Measurements from ENCODE around the gene NFIA.

NFIA gene

DNA sequence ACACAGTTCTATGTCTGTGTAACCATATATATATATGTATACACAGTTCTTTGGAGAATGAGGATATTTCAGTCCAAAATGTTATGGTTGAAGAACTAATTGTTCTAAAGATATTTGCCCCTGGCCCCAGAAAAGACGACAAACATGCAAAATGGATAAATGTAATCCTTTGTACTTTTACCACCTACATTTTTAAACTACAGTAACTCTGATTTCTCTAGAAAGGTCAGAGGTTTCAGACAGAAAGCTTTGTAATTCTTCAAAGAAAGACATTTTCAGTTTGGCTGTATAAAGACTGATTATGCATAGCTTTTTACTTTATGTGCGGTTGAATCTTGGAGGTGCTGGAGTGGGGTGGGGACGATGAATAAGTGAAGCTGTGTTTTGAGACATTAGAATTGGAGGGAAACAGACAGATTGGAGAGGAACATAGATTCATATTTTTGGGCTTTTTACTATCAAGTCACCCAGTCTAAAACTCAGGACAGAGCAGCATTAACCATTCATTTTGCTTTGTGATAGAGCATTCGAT is 16.6 kb downstream of the NFIA start:
- no peak for DNase-seq (ENCODE audit: low read depth in 4 of 4, low spot score in 1 of 4)

DNA sequence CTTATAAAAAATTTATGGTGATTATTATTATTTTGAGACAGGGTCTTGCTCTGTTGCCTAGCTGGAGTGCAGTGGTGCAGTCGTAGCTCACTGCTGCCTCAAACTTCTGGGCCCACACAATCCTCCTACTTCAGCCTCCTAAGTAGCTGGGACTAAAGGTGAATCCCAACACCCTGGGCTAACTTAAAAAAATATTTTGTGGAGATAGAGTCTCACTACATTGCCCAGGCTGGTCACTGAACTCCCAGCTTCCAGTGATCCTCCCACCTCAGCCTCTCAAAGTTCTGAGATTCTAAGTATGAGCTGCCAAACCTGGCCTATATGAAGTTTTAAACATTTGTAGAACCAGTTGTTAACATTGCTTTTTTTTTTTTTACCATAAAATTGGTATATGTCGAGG is 18.2 kb downstream of the NFIA start:
- DNase-seq (ENCODE audit: low read depth in 4 of 4, low spot score in 1 of 4): no peak

DNA sequence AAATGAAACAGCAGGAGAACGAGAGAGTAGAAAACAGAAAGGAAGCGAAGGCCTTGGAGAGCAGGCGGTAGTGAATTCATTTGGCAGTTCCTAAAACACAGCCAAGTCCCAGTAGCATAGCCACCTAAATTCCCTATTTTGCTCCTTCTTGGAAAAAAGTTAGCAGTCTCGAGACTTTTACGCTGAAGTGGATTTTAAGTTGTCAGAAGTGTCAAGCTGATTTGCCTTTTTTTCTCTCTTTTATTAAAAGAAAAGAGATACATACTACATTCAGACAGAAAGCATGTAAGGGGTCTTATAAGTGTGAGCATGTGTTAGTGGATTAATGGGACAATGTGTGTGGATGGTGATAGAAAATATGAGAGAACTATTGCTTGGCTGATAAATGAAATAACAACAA is 19.2 kb downstream of the NFIA start:
- no peak for DNase-seq (ENCODE audit: low read depth in 4 of 4, low spot score in 1 of 4)

DNA sequence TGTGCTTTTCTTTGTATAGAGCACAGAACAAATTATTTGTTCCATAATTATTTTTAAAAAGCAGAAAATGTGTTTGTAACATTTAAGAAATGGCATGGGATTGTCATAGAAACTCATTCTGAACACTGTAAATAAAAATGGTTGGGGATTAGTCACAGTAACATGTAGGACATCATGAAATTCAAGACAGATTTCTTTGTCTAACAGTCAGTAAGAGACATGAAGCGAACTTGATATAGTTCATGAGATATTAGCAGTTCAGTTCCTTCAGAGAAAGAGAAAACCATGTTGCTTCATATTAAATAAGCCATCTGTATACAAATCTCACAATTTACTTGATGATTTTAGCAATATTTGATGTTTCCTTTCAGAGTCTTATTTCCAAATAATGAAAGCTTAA is 19.7 kb downstream of the NFIA start:
- DNase-seq (ENCODE audit: low read depth in 4 of 4, low spot score in 1 of 4): no peak

DNA sequence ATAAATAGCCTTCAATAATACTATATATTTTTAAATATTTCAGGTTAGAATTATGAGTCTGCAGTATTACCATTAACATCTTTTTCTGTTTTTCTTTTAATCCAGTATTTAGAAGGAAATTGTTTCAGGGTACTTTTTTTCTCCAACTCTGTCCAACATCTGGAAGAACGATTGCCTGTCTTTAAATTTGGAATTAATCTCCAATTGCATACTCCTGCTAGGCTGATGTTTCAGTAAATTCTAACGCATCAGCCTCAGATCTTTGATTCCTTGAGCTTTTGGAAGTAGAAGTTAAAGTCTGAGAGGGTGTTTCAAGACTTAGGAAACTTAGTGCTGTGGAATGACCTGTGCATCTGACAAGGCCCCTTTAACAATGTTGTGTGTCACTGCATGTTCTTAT is 20.3 kb downstream of the NFIA start:
- DNase-seq (ENCODE audit: low read depth in 4 of 4, low spot score in 1 of 4): no peak

DNA sequence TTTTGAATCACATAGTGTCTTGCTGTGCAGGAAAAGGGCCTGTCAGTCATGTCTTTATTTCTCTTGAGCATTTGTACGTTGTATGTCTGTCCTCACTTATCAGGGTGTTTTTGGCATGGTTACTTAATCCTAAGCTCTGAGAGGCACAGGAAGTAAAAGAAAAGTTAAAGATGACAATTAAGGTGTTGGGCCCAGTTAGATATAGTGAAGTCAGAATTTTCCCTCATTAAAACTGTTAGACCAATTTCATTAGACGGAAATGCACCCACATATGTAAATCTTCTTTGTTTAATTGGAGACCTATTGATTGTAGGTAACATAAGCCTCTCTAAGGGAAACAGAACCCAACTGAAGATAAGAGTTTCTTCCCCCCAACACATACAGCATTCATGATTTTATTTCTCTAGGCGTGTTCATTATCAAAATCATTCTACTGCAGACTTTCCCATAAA is 21.9 kb downstream of the NFIA start:
- no peak for DNase-seq (ENCODE audit: low read depth in 4 of 4, low spot score in 1 of 4)

DNA sequence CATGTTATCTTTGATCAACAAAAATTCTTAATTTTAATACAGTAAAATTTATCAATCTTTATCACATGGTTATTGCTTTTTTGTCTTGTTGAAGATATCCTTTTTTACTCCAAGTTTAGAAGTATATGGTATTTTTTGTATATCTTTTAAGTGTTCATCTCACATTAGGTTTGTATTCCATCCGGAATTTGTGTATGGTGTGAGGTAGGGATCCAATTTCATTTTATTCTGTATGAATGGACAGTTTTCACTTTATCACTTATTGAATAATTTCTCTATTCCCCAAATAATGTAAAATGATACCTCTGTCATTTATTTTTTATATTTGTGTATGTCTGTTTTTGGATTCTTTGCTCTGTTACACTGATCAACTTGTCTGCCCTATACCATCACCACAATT is 25.3 kb downstream of the NFIA start:
- DNase-seq (ENCODE audit: low read depth in 4 of 4, low spot score in 1 of 4): no peak

DNA sequence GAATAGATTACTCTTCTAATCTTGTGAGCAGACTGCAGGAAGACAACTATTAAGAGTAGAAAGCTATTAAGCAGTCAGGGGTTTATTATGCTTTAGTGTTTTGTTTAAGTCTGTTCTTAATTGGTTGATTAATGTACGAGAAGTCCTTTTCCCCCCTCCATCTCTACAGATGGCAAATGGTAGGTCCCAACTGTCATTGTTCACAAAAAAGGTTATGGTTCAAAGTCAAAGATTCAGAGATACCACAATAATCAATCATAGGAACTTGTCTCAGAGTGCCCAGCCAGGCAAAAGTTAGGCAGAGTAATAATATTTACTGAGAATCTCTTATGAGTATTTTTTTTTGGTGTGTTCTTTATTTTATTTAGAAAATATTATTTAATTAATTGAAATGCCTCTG is 26.8 kb downstream of the NFIA start:
- DNase-seq (ENCODE audit: low read depth in 4 of 4, low spot score in 1 of 4): no peak

DNA sequence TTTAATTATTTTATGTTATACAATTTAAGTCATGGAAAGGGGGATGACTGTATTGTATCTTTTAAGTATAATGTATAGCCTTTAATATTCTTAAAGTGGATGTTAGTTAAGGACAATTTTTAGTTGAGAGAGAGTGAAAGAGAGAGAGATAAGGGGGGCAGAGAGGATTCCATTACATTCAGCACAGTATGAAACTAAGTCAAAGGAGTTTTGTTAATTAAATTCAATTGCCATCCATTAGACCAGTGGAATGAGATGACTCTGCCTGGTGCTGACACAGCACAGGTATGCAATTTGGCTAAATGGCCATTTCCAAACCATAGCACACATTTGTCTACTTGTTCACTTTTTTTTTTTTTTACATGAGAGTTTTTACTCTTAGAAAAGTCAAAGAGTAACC is 27.5 kb downstream of the NFIA start:
- no peak for DNase-seq (ENCODE audit: low read depth in 4 of 4, low spot score in 1 of 4)

DNA sequence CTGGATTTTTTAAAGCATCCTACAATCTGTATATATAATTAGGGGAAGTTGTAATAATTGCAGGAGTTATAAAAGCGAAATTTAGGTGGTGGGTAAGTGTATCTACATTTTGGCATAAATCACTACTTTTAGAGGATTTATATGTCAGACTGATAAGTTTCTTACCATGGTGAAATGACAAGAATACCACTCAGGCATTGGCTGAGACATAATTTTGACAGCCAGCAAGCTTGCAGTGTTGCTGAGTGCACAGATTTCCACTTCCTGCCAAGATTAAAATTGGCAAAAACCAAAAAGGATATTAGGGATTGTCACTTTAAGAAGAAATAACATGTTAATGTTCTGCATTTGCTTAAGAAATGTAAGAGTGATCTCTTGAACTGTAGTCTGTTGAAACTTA is 28.2 kb downstream of the NFIA start:
- DNase-seq (ENCODE audit: low read depth in 4 of 4, low spot score in 1 of 4): no peak

DNA sequence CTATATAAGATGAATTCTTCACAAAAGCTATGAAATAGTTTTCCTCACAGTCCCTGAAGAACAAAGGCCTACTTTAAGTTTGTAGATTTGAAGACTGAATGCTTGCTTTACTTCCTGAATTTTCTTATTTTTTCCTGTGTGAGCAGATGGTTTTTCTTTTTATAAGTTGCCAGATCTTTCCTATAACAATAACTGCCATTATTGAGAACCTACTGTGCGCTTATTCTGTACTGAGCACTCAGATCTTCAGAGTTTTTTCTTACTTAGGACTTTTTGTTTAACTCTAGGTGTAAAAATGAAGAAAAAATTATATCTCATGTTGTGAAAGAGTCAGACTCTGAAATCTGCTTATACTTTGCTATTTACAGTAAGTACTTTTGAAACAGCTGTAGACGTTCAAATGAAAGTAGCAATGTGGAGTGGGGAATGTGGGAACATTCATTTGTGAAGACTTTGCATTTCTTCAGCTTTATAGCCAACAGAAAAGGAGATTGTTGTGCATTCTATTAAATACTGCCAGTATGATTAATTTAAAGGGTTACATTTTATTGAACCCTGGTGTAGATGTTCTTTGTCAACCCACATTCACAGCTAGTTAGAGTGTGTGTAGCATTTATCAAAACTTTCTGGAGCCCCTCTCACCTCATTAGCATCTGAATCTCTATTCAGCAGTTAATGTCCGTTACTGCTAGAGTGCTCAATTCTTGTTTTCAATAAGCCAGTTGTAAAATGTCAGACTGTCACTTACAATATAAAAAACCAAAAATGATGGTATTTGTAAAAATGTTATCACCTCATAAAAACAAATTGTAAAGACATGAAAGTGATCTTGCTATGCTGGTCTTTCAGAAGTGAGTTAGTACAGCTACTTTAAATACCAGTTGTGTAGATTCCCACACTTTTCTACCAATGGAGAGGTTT is 29.0 kb downstream of the NFIA start:
- no peak for DNase-seq (ENCODE audit: low read depth in 4 of 4, low spot score in 1 of 4)

DNA sequence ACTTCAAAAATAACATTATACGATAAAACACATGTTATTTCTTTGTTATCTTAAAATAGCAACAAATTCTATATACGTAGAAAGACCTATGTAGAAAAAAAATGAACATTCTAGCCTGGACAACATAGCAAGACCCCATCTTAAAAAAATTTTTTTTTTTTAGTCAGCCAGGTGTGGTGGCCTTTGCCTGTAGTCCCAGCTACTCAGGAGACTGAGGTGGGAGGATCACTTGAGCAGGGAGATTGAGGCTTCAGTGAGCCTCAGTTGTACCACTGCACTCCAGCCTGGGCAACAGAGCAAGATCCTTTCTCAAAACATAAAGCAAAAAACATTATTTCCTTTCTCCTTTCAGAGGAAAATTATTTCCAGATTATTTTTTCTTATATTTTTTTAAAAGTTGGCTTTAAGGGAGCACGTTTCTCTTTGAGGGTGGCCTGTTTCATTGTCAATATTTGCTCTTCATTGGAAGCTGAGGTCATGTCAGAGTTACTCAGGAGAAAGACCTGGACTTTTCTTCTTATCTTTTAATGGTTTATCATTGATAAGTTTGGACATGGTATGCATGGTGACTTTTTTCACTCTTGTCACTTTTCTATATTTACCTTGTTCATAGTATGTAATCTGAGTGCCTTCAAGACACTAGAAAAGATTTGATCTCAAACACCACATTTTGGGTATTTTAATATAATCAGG is 32.0 kb downstream of the NFIA start:
- no peak for DNase-seq (ENCODE audit: low read depth in 4 of 4, low spot score in 1 of 4)

DNA sequence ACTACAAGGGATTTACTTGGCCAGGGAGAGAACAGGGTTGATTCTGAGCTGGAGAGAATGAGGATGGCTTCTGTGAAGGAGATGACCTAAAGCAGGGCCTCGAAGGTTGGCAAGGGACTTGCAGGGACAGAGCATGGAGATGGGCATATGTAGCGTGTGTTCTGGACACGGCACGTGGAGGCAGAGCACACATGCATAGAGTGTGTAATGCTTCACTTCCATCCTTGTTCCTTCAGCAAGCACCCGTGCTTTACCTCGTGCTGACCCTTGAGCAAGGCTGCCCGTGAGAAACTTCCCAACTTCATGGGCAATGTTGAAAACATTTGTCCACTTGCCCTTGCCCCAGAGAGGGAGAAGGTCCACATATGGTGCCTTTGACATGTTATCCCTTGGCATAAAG is 33.1 kb downstream of the NFIA start:
- no peak for DNase-seq (ENCODE audit: low read depth in 4 of 4, low spot score in 1 of 4)

DNA sequence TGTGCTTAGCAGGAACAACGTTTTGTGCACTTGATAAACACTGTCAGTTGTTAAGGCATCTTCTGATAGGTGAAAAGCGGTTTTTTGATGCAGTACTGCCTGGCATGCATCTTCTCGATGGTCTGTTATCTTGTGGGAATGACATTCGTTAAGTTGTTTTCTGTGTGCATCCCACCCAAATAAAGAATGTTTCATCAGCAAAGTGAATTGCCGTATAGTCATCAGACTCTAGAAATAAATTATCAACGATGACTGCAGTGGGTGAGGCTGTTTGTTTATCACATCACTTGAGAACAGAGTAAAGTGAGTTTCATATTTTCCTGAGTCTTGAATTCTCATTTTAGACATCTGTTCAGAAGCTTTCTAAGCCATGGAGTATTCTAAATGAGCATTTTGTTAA is 34.1 kb downstream of the NFIA start:
- no peak for DNase-seq (ENCODE audit: low read depth in 4 of 4, low spot score in 1 of 4)

DNA sequence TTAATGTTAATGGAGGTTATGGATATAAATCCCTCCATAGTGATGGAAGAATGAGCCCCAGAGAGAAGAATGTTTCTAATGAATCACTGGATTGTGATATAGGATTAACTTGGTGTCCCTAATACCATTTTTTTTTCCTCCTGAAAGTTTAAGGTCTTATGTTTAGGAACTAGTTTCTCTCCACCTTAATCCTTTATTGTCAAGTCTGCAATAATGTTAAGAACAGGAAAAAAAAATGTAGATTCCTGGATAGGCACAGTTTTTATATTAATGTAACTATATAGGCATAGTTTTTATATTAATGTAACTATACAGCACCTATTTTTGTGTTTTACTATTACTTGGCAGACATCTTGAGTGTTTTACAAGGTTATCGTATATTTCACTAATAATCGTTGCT is 34.9 kb downstream of the NFIA start:
- DNase-seq (ENCODE audit: low read depth in 4 of 4, low spot score in 1 of 4): no peak

DNA sequence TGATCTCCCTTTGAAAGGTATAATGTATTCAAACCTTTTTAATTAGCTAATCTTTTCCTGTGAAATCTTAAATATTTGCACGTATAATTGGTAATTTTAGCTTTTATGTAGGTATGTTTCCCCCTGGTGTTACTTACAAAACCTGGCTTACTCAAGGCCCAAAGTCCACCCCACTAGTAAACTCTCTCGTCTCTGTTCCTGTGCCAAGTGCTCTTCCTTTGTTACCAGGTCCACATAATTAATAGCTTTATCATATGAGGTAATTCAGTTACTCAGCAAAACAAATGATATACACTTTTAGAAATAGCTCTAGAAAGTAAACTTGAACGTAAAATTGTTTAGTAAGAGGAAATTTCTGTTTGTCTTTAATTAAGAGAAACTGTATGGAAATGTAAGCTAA is 36.7 kb downstream of the NFIA start:
- DNase-seq (ENCODE audit: low read depth in 4 of 4, low spot score in 1 of 4): no peak

DNA sequence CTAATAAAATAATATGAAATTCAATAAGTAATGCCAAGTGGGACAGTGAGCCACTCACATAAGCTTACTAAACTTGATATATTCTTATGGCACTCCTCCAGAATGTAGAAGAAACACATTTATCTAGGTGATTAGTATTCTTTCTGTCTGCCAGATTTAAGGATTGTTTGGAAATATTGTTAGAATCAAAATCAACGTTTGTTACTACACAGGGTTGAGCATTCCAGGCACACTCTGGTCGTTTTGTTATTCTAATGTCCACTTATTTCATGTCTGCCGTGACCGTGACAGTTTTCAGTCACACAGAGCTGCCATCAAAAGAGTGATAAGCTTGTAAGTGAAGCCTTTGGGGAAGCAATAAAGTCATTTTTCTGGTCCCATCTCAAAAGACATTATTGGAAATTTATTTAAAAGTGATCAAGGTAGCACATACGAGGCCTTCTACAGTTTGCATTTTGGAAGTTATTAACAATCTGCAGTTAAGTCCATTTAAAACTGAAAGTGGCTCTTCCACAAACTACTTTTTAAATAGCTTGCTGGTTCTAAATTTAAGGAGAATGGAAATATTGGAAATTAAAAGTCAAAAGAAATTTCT is 38.0 kb downstream of the NFIA start:
- no peak for DNase-seq (ENCODE audit: low read depth in 4 of 4, low spot score in 1 of 4)

DNA sequence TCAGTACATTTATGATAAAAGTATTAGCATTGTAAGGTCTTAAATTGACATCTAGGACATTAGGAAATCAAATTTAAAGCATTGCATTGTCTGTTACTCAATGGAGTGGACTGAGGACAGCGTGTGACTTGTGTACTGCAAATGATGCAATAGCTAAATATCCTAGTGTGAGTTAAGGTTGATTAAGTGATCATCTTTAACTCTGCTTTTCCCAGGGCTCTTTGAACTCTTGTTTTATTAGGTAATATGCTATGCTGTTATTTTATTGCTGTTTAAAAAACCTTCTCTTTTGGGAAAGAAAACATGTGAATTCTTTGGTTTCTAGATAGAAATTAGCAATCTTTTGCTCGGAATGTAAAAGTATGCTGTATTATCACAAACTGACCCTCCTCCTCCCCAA is 38.6 kb downstream of the NFIA start:
- DNase-seq (ENCODE audit: low read depth in 4 of 4, low spot score in 1 of 4): no peak

DNA sequence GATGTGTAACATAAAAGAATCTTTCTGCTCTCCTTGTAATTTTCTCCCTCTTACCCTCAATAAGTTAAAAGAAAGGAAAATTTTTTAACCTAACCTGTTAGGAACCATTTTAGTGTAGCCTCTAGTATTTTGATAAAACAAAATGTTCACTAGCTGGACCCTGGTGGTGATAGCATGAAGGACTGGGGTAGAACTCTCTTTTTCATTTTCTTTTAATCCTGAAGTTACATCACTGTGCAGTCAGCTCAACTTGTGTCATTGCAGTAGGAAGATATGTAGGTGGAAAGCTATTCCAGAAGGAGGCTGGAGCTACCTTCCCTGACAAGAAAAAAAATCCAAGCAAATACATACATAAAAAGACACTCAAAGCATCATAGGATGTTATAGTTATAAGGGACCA is 39.3 kb downstream of the NFIA start:
- DNase-seq (ENCODE audit: low read depth in 4 of 4, low spot score in 1 of 4): no peak

DNA sequence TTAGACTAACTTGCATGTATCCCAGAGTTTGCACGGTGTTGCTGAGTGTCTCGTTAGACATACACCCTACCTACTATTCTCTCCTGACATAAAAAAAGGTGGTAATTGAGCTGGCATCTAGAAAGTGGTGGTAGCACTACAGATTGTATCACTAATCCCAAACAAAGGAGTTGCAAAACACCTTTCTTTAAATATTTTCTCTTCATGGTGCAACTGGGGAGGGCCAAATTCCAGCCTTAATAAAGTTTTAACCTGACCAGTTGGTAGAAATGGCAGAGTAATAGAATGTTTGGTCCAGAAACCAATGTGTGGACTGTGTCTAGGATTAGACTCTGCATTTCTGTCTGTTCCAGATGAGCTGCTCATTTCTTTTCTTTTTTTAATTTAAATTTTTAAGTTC is 40.0 kb downstream of the NFIA start:
- no peak for DNase-seq (ENCODE audit: low read depth in 4 of 4, low spot score in 1 of 4)

DNA sequence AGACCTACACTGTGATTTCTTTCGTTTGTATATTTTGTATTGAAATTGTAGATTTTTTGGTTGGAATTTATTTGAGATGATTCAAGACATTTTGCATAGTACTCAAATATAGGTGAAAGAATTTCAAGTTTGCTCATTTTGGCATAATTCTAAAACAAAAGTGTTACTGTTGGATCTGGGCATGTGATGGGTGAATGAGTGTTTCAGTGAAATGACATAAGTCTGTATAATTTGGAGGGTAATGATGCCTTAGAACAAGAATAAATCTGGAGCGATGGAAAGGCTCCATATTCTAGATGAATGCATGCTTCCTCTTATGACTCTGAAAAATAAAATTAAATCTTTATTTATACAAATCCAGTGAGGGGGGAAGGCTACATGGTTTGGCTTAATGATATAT is 41.0 kb downstream of the NFIA start:
- DNase-seq (ENCODE audit: low read depth in 4 of 4, low spot score in 1 of 4): no peak

DNA sequence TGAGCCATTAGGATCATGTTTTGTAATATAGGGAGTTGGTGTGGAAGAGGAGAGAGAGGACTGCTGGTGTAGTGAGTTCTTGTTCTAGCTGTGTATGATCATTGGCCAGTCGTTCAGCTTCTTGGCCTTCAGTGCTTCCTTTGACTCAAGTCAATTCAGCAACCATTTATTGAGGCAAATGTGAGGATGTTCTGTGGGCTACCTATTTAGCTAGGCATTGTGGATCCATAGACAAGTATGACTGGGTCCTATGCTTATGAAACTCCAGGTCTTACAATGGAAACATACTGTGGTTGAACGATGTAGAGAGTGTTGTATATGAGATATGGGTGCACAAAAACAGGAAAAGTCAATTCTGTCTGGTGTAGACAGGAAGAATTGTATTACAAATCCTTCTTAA is 41.7 kb downstream of the NFIA start:
- DNase-seq (ENCODE audit: low read depth in 4 of 4, low spot score in 1 of 4): no peak
